ENCODE data around the gene FAM78B.

DNA sequence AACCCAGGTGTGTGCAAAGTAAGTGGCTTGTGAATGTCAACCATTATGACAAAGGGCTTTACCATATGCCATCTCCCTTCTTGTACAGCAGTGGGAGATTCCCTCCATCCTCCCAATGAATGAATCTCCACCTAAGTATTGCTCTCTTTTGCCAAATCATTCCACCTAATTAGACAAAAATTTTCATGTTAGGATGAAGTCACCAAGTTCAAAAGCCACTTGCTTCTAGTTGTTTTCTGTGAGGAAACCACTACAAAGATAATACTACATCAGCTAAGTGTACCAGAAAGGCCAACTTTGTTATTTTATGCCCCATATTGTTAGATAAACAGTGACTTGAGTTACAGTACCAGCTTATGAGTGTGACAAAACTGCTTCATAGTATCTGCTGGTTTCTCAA is 34.3 kb downstream of the FAM78B start:
- TF ChIP-seq, protein P1, sequence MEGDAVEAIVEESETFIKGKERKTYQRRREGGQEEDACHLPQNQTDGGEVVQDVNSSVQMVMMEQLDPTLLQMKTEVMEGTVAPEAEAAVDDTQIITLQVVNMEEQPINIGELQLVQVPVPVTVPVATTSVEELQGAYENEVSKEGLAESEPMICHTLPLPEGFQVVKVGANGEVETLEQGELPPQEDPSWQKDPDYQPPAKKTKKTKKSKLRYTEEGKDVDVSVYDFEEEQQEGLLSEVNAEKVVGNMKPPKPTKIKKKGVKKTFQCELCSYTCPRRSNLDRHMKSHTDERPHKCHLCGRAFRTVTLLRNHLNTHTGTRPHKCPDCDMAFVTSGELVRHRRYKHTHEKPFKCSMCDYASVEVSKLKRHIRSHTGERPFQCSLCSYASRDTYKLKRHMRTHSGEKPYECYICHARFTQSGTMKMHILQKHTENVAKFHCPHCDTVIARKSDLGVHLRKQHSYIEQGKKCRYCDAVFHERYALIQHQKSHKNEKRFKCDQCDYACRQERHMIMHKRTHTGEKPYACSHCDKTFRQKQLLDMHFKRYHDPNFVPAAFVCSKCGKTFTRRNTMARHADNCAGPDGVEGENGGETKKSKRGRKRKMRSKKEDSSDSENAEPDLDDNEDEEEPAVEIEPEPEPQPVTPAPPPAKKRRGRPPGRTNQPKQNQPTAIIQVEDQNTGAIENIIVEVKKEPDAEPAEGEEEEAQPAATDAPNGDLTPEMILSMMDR (conservative IDR thresholded peaks at IDR 0.05; ENCODE audit: low read depth, low read length): no peak
- no peak for TF ChIP-seq EZH2 (IDR thresholded peaks at IDR 0.05; ENCODE audit: borderline replicate concordance, low read depth, low read length, poor library complexity, severe bottlenecking)
